ENCODE measurements around the gene DGKD.

DNA sequence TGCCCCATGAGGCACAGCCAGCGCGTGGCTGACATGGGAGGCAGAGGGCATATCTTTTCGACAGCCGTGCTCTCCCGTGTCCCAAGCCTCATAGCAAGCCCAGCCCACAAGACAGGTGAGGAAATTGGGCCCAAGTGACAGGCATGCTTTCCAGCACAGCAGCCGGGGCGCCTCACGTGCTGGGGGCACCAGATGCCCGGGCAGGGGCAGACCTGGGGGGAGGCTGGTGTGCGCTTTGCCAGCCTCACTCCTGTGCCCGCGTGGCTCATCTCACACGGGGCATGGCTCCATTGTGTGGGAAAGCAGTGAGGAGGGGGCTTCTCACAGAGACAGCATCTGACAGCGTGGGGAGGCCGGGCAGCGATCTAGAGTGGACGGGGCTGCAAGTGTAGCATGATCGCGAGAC is 119.1 kb downstream of the DGKD start:
- TF ChIP-seq ETV5 (CRISPR knock-in tag; IDR thresholded peaks at IDR 0.05; ENCODE audit: low read depth) (no peak), ZNF561 (CRISPR knock-in tag; conservative IDR thresholded peaks at IDR 0.05) (no peak), ZBED1 (IDR thresholded peaks at IDR 0.05) (no peak), ERF (CRISPR knock-in tag; IDR thresholded peaks at IDR 0.05) (no peak), ZKSCAN8 (CRISPR knock-in tag; IDR thresholded peaks at IDR 0.05) (no peak)
